Measurements from ENCODE around the gene AK5.
"Not testable (repeated sequence)": the region's sequence is repeated elsewhere in the genome, so short reads cannot be mapped to it uniquely, and the experiment has no call there.

Gene AK5

DNA sequence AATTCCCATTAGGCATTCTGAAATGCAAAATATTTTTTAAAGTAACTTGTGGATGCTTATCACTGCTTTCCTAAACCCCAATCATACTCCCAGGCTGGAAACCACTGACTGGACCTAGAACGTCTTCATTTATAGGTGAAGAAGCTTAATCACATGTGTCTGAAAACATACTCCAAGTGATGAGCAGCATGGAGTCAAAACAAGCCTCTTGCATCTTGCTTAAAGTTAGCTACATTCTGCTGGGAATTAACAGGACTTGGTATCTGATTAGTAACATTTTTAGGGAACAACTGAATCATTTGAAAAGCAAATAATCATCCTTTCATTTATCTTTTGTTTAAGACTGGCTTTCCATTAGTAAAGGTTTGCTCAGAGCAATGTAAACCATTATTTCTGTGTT, 105.7 kb downstream of the AK5 start:
- DNase-seq (ENCODE audit: low read depth) = no peak
- H3K4me3 ChIP-seq (ENCODE audit: low read depth, low read length) = no peak overlapping the region

DNA sequence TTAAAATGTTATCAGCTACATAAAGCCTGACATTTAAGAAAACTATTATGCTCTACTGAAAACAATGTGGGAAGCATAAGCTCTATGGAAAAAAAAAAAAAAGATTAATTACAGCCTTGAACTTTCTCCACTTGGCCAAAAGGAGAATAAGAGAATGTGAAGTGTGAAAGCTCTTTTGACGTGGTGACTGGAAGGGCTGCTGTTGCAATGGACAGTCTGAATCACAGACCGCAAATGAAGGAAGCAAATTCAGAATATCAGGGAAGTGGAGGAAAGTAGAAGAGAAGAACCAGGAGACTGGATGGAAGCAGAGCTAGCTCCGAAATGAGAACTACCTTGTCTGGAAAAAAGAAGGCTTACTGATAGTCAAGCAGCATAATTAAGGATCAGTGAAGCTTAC, 106.8 kb downstream of the AK5 start:
- DNase-seq (ENCODE audit: low read depth) = no peak
- H3K4me3 ChIP-seq (ENCODE audit: low read depth, low read length) = no peak overlapping the region

DNA sequence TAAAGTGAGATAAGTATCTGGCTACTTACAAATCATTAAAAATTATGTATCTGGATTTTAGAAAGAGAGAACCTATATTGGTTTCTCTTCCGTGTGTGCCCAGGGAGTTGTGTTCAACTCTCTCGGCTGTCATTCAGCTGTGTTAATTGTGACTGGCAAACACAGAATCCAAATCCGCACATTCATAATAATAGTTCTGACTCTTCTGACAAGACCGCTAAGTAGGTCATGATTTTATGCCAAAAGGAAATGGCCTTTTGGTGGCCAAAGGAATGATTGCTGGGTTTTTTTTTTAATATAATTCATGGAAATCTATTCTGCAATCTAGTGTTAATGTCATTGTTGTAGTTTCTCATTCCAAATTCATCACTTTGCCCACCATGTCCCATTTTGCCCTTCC, 110.7 kb downstream of the AK5 start:
- DNase-seq (ENCODE audit: low read depth) = no peak
- H3K4me3 ChIP-seq (ENCODE audit: low read depth, low read length) = no peak overlapping the region

DNA sequence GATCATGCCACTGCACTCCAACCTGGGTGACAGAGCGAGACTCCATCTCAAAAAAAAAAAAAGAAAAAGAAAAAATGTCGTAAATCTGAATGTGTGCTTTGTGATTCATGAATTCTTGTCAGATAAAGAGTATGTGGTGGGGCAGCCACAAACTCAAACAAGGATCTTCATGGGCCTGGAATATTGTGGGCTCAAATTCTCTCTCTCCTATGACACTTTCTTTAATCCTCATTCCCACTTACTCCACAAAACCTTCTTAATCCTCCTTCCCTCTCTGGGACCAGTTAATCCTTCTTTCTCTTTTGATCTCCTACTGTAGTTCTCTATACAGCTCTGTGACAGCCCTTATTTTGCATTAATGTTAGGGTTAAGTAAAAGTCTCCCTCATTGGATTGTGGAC, 112.3 kb downstream of the AK5 start:
- H3K4me3 ChIP-seq (ENCODE audit: low read depth, low read length) = no peak overlapping the region
- DNase-seq (ENCODE audit: low read depth) = no peak

DNA sequence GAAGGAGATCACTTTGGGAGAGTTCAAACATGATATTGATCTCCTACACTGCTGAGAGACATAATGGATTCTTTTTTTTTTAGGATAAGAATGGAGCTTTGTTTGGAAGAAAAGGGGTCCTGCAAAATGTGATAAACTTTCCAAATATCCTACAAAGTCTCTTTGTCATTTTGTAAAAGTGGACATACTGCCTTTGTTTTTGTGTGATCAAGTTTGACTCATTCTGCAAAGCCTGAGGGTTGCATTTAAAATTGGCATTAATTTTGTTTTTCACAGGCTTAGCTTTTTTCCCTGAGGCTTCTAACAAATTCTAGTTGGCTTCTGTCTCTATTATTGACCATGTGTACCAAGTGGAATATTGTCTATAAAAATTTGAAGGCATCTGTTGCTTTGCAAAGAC, 113.2 kb downstream of the AK5 start:
- no peak for DNase-seq (ENCODE audit: low read depth)
- no peak overlapping the region for H3K4me3 ChIP-seq (ENCODE audit: low read depth, low read length)

DNA sequence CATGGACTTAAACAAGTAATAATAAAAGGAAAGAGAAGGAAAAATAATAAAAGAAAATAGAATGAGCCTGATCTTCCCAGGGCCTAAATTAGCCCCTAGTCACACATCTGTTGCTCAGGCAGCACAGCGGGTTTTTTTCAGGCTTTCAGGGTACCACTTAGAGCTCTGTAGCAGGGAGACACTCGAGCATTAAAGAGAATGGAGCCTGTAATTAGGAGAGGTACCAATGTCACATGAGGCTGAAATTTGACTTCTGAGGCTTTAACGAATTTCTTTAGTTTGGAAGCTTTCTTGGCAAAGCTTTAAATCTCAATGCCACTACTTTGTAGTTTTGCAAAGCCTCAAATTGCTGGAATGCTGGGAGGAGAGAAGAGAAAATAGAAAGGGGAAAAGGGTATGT, 116.3 kb downstream of the AK5 start:
- DNase-seq (ENCODE audit: low read depth) = no peak
- H3K4me3 ChIP-seq (ENCODE audit: low read depth, low read length) = no peak overlapping the region

DNA sequence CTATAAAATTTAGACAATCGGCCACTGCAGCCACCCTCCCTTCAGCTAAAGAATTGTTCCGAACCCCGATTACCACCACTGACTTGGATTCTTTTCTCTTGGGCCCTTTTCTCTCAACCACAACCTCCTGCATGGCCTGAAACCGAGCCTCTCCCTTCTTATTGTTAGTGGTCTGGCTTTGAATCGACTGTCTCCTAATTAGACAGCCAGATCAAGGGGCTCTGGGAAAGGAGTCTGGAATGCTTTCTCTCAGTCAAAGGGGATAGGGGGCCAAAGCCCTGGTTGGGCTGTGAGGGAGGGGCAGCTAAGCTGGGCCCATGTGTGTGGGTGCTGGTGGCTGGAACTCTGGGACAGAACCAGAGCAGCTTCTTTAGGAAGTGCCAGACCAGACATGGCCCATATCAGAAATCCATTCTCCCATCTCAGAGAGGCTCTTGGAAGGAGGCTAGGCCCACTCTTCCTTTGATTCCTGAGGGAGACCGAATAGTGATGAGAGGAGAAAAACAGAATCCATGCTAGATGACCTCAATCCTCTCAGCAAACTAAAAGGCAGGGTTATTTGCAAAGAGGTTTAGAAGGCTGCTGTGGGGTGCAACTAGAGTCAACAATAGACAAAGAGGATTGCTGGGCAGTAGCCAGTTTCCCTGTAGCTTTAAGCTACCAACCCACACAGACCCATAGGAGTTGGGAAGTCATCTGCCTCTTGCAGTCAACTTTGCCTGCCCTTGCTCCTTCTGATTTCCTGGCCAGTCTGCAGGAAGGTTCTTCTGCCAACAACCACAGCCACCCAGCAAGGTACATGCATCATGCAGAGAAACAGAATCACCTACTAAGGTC, 117.6 kb downstream of the AK5 start:
- no peak for DNase-seq (ENCODE audit: low read depth)
- H3K4me3 ChIP-seq (ENCODE audit: low read depth, low read length) = no peak overlapping the region

DNA sequence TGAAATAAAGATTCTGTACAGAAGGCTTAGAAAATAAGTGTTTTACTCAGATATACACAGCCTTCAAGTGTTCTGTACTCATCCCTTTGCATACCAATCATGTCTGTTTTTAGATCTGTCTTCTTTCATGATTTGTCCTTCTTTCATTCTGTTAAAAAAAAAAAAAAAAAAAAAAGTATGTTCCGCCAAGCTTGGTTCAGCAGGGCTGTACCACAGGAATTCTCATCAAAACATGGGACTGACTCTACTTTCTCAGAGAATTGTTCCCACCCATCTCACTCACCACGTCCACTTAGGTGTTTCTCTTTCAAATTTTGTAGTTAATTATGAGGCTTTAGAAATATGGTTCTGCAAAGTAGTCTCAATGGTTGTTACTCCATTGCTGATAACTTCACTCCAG, 119.0 kb downstream of the AK5 start:
- no peak for DNase-seq (ENCODE audit: low read depth)

DNA sequence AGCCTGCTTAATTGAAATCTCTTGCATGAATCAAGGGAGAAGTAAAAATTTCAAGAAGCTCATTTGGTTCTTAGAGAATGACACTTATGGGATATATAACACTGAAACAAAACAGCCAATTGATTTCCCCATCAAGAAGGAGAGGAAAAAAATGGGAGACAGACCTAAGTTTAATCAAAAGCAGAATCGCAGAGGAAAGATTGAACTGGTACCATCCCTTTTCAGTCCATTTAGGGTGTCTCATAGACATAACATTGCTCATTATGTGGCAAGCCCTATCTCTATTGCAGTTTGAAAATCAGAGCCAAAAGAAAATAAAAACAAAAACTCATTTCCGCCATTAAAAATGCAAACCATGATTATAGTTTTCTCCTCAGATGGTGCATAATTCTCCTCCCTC, 119.6 kb downstream of the AK5 start:
- DNase-seq (ENCODE audit: low read depth) = no peak
- H3K4me3 ChIP-seq (ENCODE audit: low read depth, low read length) = no peak overlapping the region

More for the DNA sequence above, 119.0 kb downstream of the AK5 start:
- H3K4me3 ChIP-seq (ENCODE audit: low read depth, low read length) = no peak overlapping the region

DNA sequence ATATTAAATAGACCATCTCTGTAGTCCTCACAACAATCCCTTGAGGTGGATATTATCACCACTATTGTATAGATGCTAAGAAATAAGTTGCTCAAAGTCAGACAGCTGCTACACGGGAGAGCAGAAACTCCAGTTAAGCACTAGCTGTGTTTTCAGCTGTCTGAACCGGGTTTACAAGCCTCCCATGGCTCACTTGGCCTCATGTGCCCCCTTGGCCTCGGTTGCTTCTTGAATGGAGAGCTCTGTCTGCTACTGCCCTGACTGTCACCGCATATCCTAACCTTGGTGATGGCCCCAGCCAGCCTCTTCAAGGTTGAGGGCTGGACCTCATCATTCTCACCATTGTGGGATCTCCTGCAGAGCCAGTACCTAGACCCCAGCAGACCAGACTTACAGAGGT, 123.4 kb downstream of the AK5 start:
- peak; percentile 27 for DNase-seq (ENCODE audit: low read depth)
- H3K4me3 ChIP-seq (ENCODE audit: low read depth, low read length) = no peak overlapping the region

DNA sequence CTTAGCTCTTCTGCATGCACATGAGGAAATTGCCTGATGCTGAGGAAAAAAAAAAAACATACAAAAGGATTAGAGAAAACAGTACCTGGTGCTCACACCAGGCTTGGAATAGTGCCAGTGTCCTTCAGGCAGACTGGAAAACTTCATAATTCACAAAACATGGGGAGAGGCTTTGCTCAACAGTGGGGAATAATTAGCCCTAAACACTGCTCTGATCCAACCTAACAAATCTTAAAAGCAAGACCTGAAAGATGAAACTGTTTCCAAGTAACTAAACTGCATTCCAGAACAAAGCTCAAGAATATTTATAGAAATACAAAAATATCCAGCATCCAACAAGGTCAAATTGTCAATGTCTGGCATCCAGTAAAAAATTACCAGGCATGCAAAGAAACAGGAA, 124.8 kb downstream of the AK5 start:
- no peak for DNase-seq (ENCODE audit: low read depth)
- H3K4me3 ChIP-seq (ENCODE audit: low read depth, low read length) = no peak overlapping the region

DNA sequence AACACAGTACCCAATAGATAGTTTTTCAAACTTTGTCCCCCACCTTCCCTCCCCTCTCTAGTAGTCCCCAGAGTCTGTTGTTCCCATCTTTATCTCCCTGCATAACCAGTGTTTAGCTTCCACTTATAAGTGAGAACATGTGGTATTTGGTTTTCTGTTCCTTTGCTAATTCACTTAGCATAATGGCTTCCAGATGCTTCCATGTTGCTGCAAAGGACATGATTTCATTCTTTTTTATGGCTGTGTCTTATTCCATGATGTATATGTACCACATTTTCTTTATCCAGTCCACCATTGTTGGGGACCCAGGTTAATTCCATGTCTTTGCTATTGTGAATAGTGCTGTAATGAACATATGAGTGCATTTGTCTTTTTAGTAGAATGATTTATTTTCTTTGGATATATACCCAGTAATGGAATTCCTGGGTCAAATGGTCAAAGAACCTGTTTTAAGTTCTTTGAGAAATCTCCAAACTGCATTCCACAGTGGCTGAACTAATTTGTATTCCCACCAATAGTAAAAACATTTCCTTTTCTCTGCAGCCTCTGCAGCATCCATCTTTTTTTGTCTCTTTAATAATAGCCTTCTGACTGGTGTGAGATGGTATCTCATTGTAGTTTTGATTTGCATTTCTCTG, 126.0 kb downstream of the AK5 start:
- no peak overlapping the region for H3K4me3 ChIP-seq (ENCODE audit: low read depth, low read length)
- no peak for DNase-seq (ENCODE audit: low read depth)

DNA sequence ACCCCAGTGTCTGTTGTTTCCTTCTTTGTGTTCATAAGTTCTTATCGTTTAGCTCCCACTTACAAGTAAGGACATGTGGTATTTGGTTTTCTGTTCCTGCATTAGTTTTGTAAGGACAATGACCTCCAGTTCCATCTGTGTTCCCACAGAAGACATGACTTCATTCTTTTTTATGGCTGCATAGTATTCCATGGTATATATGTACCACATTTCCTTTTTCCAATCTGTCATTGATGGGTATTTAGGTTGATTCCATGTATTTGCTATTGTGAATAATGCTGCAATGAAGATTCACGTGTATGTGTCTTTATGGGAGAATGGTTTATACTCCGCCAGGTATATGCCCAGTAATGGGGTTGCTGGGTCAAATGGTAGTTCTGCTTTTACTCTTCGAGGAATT, 127.1 kb downstream of the AK5 start:
- DNase-seq (ENCODE audit: low read depth) = not testable (repeated sequence)

DNA sequence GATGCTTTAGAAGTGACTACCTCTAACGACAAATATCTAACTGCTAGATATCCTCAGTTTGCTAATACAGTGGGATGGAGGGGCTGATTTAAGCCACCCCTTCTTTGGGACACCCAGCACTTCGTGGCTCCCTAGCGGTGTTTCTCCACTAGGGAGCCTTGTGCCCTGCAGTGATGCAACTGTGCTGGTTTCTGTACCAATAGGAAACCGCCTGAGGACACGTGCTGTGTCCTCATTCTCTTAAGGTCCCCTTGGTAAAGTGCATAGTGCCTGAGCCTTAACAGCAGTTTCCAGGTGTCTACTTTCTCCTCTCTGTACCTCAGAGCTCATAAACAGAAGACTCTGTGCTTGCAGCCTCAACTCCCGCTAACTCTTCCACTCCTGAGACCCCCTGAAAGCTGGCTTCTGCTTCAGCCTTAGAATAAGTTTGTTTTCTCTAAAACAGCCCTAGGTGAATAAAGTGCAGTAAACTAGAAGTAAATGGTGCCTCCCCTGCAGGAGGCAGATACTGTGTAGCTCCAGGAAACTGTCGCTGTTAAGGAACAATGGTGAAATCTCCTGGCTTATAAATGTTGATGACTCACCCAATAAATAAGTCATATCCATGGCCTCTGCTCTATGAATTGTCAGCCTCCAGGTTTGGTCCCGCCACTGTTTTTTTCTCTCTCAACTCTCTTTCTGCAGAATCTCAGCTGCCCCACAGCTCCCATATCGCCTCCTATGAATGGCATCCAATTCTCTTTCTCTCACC, 130.4 kb downstream of the AK5 start:
- peak; percentile 23 for DNase-seq (ENCODE audit: low read depth)
- H3K4me3 ChIP-seq (ENCODE audit: low read depth, low read length) = no peak overlapping the region

More for the DNA sequence above, 127.1 kb downstream of the AK5 start:
- H3K4me3 ChIP-seq (ENCODE audit: low read depth, low read length) = not testable (repeated sequence)

DNA sequence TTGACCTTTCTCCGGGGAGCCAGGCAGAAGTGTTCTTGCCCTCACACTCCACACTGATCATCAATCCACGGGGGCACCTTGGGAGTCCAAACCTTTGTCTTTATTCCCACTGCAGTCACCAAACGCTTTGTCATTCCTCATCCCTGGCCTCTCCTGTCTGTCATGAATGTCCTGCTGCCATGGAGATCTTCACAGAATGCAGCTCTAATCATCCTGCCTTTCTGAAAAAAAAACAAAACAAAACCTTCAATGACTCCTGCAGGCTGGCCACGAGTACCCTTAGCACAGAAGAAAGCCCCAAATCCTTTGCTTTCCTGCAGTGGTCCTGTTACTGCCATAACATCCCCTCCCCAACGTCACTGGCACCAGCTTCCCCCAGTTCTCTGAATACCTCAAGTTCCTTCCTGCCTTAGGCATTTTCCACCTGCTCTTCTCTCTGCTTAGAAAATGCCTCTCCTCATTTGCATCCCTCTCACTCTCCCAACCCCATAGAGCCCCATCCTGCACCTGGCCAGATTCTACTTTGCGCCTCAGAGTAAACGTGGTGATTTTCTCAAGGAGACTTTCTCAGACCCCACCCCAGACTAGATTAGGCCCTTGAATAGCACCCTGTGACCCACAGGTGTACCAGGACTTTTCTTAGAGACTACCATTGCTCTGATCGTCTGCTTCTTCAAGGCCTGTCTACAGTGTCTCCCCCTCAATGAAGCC, 131.2 kb downstream of the AK5 start:
- no peak overlapping the region for H3K4me3 ChIP-seq (ENCODE audit: low read depth, low read length)
- DNase-seq (ENCODE audit: low read depth) = no peak

DNA sequence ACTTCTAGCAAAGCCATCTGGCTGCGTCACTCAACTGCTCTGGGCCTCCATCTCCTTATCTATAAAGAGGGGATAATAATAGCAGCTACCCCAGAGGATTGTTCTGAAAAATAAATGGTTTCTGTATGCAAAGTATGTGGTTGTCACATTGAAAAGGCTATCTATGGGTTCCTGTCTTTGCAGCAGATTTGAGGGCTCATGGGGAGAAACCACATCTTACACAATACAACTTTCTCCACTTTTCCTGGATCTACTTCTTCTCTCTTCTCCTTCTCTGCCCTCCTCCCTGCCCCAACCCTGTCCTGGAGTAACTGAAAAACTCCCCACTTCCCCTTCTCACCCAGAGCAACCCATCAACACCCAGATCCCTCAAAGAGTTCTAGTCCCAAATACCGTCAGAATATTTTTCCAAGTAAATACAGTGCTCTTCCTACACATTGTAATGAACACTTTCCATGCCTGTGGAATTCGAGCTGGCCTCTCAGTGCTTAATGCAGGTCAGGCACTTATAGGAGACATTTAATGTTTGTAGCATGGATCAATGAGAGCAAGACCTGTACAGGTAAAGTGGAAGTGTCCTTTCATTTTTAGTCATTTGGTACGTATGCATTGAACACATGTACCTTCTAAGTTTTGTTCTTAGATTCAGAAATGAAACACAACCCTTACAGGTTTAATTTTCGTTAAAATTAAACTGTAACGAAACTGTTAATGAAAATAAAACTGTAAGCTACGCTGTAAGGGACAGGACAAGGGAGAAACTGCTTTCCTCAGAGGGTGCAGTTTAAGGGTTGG, 131.9 kb downstream of the AK5 start:
- H3K4me3 ChIP-seq (ENCODE audit: low read depth, low read length) = no peak overlapping the region
- no peak for DNase-seq (ENCODE audit: low read depth)

DNA sequence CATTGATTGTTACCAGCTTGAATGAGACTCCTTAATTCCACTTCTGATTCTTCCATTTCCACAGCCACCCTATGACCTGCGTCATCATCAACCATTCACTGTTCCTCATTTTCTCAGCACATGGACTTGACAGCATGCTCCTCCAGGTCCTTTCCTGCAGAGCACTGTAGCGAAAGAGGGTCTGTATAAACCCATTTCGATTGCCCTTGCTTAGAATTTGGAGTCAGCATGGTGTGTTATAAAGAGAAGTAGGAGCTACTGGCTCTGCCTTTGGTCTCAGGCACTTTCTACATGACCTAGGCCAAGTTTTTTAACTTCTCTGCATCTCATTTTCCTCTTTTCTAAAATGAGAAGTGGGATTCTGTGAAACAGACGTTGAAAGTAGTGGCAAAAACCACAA, 133.8 kb downstream of the AK5 start:
- DNase-seq (ENCODE audit: low read depth) = no peak
- H3K4me3 ChIP-seq (ENCODE audit: low read depth, low read length) = no peak overlapping the region

DNA sequence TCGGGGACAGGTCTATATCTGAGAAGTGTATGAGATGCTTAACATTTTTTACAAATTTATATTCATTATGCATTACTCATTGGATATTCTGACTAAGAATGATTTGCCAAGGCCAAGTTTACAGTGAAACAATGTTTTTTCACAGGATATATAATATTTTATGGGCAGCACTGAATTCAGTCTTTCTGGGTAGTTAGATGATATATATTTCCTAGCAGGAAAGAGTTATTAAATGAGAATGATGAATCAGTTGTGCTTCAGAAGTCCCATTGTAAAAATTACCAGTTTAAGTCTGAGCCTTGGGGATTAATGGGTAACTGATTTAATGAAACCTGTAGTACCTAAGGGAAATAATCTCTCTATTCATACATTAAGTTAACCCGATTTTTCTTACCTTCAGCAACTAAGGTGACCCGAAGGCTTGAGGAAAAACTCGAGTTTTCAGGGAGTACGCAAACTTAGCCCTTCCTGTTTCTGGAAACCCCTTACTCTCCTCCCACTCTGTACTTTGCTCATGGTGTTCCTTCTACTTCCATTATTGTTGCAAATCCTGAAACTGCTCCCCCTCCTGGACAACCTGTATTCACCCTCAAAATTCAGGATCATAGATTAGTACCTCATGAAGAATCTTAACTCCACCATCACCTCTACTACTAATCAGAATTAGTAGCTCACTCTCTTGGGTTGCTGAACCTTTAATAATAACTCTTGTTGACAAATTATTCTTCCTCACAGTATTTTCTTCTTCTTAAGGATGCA, 135.1 kb downstream of the AK5 start:
- no peak for DNase-seq (ENCODE audit: low read depth)
- H3K4me3 ChIP-seq (ENCODE audit: low read depth, low read length) = no peak overlapping the region
